Measurements from ENCODE around the gene OVCH1.
"Not testable (repeated sequence)": the region's sequence is repeated elsewhere in the genome, so short reads cannot be mapped to it uniquely, and the experiment has no call there.

The OVCH1 gene

GRCh38 chr12:29492891-29493290 lies 4.6 kb downstream of the OVCH1 start:
- DNase-seq (ENCODE audit: low spot score), result no peak

GRCh38 chr12:29486972-29487371 lies 10.5 kb downstream of the OVCH1 start:
- no peak for DNase-seq (ENCODE audit: low spot score)

GRCh38 chr12:29463198-29463597 lies 34.3 kb downstream of the OVCH1 start:
- DNase-seq (ENCODE audit: low spot score), result no peak

GRCh38 chr12:29460082-29460481 lies 37.4 kb downstream of the OVCH1 start:
- DNase-seq (ENCODE audit: low spot score), result no peak

GRCh38 chr12:29455087-29455486 lies 42.4 kb downstream of the OVCH1 start:
- peak; percentile 88 for DNase-seq (ENCODE audit: low spot score)

GRCh38 chr12:29451888-29452287 lies 45.6 kb downstream of the OVCH1 start:
- DNase-seq (ENCODE audit: low spot score), result no peak

- no peak for DNase-seq (ENCODE audit: low spot score)
Measured at GRCh38 chr12:29448157-29448556, 49.3 kb downstream of the OVCH1 start.

- no peak for DNase-seq (ENCODE audit: low spot score)
Measured at GRCh38 chr12:29447285-29447975, 50.1 kb downstream of the OVCH1 start.

GRCh38 chr12:29439506-29439905 lies 58.0 kb downstream of the OVCH1 start:
- DNase-seq (ENCODE audit: low spot score), result no peak

GRCh38 chr12:29438752-29439408 lies 58.6 kb downstream of the OVCH1 start:
- DNase-seq (ENCODE audit: low spot score), result no peak

GRCh38 chr12:29437575-29437974 lies 59.9 kb downstream of the OVCH1 start:
- DNase-seq (ENCODE audit: low spot score), result no peak

GRCh38 chr12:29436815-29437214 lies 60.7 kb downstream of the OVCH1 start:
- not testable (repeated sequence) for DNase-seq (ENCODE audit: low spot score)

- no peak for DNase-seq (ENCODE audit: low spot score)
Measured at GRCh38 chr12:29431513-29431912, 66.0 kb downstream of the OVCH1 start.

GRCh38 chr12:29430716-29431044 lies 66.8 kb downstream of the OVCH1 start:
- DNase-seq (ENCODE audit: low spot score), result no peak

- DNase-seq (ENCODE audit: low spot score), result no peak
Measured at GRCh38 chr12:29429999-29430715, 67.3 kb downstream of the OVCH1 start.

GRCh38 chr12:29428633-29429032 lies 68.9 kb downstream of the OVCH1 start:
- DNase-seq (ENCODE audit: low spot score), result peak; percentile 28

- no peak for DNase-seq (ENCODE audit: low spot score)
Measured at GRCh38 chr12:29427964-29428363, 69.5 kb downstream of the OVCH1 start.

GRCh38 chr12:29426498-29426897 lies 71.0 kb downstream of the OVCH1 start:
- no peak for DNase-seq (ENCODE audit: low spot score)

- no peak for DNase-seq (ENCODE audit: low spot score)
Measured at GRCh38 chr12:29425722-29426121, 71.8 kb downstream of the OVCH1 start.

- no peak for DNase-seq (ENCODE audit: low spot score)
Measured at GRCh38 chr12:29416748-29417147, 80.7 kb downstream of the OVCH1 start.

- no peak for DNase-seq (ENCODE audit: low spot score)
Measured at GRCh38 chr12:29415111-29415510, 82.4 kb downstream of the OVCH1 start.

GRCh38 chr12:29414368-29414767 lies 83.1 kb downstream of the OVCH1 start:
- no peak for DNase-seq (ENCODE audit: low spot score)

GRCh38 chr12:29405561-29405960 lies 91.9 kb downstream of the OVCH1 start:
- DNase-seq (ENCODE audit: low spot score), result no peak

All from COLO829 (cell line).